H9 (cell line): ENCODE measurements around the gene PTPN11. TPM values are rescaled to one million over a fixed set of nuclear protein-coding genes. Genes with fewer than 3 reads are reported as not detected.

Experiments
- DNase-seq: peaks from one replicate; pipeline ENCODE4 v3.0.0-alpha.2; 2017
- H2AFZ ChIP-seq: one replicate; pipeline ENCODE4 v1.6.1; 2013; ENCODE audit warnings: mild to moderate bottlenecking, low read length, control low read depth, moderate library complexity
- H2AK5ac ChIP-seq: 2 replicates; pipeline ENCODE4 v1.6.1; 2013; ENCODE audit warnings: low read length, control low read depth, mixed read lengths; ENCODE audit not compliant: insufficient read length
- H2BK120ac ChIP-seq: one replicate; pipeline ENCODE4 v1.6.1; 2013; ENCODE audit warnings: low read depth, mild to moderate bottlenecking, low read length, control low read depth, inconsistent platforms; ENCODE audit not compliant: poor library complexity, severe bottlenecking
- H2BK12ac ChIP-seq: 2 replicates; pipeline ENCODE4 v1.6.1; 2013; ENCODE audit warnings: low read length, control low read depth, mixed read lengths, low read depth; ENCODE audit not compliant: insufficient read length
- H2BK15ac ChIP-seq: 2 replicates; pipeline ENCODE4 v1.6.1; 2013; ENCODE audit warnings: low read depth, low read length, control low read depth
- H2BK20ac ChIP-seq: one replicate; pipeline ENCODE4 v1.6.1; 2013; ENCODE audit warnings: low read depth, mild to moderate bottlenecking, low read length, control low read depth, inconsistent platforms; ENCODE audit not compliant: poor library complexity, severe bottlenecking
- H2BK5ac ChIP-seq: 2 replicates; pipeline ENCODE4 v1.6.1; 2013; ENCODE audit warnings: low read length, control low read depth, mixed read lengths; ENCODE audit not compliant: insufficient read length
- H3K14ac ChIP-seq: 2 replicates; pipeline ENCODE4 v1.6.1; 2013; ENCODE audit warnings: low read length, control low read depth; ENCODE audit not compliant: insufficient read depth
- H3K18ac ChIP-seq: 2 replicates; pipeline ENCODE4 v1.6.1; 2013; ENCODE audit warnings: low read depth, mild to moderate bottlenecking, mixed read lengths, low read length, control low read depth; ENCODE audit not compliant: insufficient read length
- H3K23ac ChIP-seq: 2 replicates; pipeline ENCODE4 v1.6.1; 2013; ENCODE audit warnings: low read length, control low read depth, mixed read lengths, low read depth; ENCODE audit not compliant: insufficient read length
- H3K23me2 ChIP-seq: 2 replicates; pipeline ENCODE4 v1.6.1; 2013; ENCODE audit warnings: low read depth, mild to moderate bottlenecking, mixed read lengths, low read length, control low read depth; ENCODE audit not compliant: insufficient read length, poor library complexity, severe bottlenecking
- H3K27ac ChIP-seq: 2 replicates; pipeline ENCODE4 v1.5.1; 2013; ENCODE audit warnings: low read length, control low read depth, mixed read lengths, low read depth; ENCODE audit not compliant: insufficient read length
- H3K27me3 ChIP-seq: 2 replicates; pipeline ENCODE4 v1.6.1; 2013; ENCODE audit warnings: low read length, control low read depth, inconsistent platforms; ENCODE audit not compliant: insufficient read depth
- H3K4ac ChIP-seq: 2 replicates; pipeline ENCODE4 v1.6.1; 2013; ENCODE audit warnings: low read depth, mild to moderate bottlenecking, control low read depth, inconsistent platforms, low read length, moderate library complexity
- H3K4me1 ChIP-seq: 2 replicates; pipeline ENCODE4 v1.6.1; 2013; ENCODE audit warnings: low read length, control low read depth, inconsistent platforms; ENCODE audit not compliant: insufficient read depth
- H3K4me2 ChIP-seq: 2 replicates; pipeline ENCODE4 v1.6.1; 2013; ENCODE audit warnings: low read length, control low read depth, mixed read lengths; ENCODE audit not compliant: insufficient read length, insufficient read depth
- H3K56ac ChIP-seq: 2 replicates; pipeline ENCODE4 v1.6.1; 2013; ENCODE audit warnings: low read depth, mild to moderate bottlenecking, mixed read lengths, low read length, control low read depth; ENCODE audit not compliant: insufficient read length
- H3K79me1 ChIP-seq: 2 replicates; pipeline ENCODE4 v1.6.1; 2013; ENCODE audit warnings: low read depth, mild to moderate bottlenecking, moderate library complexity, low read length, control low read depth, inconsistent platforms; ENCODE audit not compliant: insufficient read depth, poor library complexity, severe bottlenecking
- H3K79me2 ChIP-seq: 2 replicates; pipeline ENCODE4 v1.6.1; 2013; ENCODE audit warnings: low read length, control low read depth, inconsistent platforms; ENCODE audit not compliant: insufficient read depth
- H3K9ac ChIP-seq: 2 replicates; pipeline ENCODE4 v1.6.1; 2013; ENCODE audit warnings: low read length, control low read depth, mixed read lengths; ENCODE audit not compliant: insufficient read length; ENCODE audit errors: extremely low read depth
- H3K9me3 ChIP-seq: one replicate; pipeline ENCODE4 v1.6.1; 2013; ENCODE audit warnings: low read depth, low read length, inconsistent platforms; ENCODE audit not compliant: control insufficient read depth
- H3T11ph ChIP-seq: one replicate; pipeline ENCODE4 v1.6.1; 2013; ENCODE audit warnings: mild to moderate bottlenecking, low read length, control low read depth, inconsistent platforms
- H4K20me1 ChIP-seq: one replicate; pipeline ENCODE4 v1.6.1; 2013; ENCODE audit not compliant: control insufficient read depth, insufficient read length, insufficient read depth
- H4K5ac ChIP-seq: 2 replicates; pipeline ENCODE4 v1.6.1; 2013; ENCODE audit warnings: low read depth, mild to moderate bottlenecking, mixed read lengths, low read length, control low read depth; ENCODE audit not compliant: insufficient read length
- H4K8ac ChIP-seq: replicated peaks from 2 replicates; pipeline ENCODE4 v1.6.1; 2013; ENCODE audit warnings: low read length, control low read depth, mixed read lengths, low read depth; ENCODE audit not compliant: insufficient read length
- H4K91ac ChIP-seq: 2 replicates; pipeline ENCODE4 v1.6.1; 2013; ENCODE audit warnings: low read depth, mild to moderate bottlenecking, moderate library complexity, mixed read lengths, low read length, control low read depth; ENCODE audit not compliant: insufficient read length
- H3K27ac Mint-ChIP-seq, 3 experiments: 2 replicates in 2 of 3; 3 replicates in 1 of 3; pipeline ENCODE4 v1.8.0; 2020 to 2021; ENCODE audit warnings: mixed read lengths in 3 of 3, mild to moderate bottlenecking in 1 of 3, moderate library complexity in 1 of 3
- H3K27me3 Mint-ChIP-seq: 2 replicates; pipeline ENCODE4 v1.8.0; 2021; ENCODE audit warnings: low read depth, mild to moderate bottlenecking, moderate library complexity, mixed read lengths
- H3K36me3 Mint-ChIP-seq, 3 experiments: 2 replicates in 2 of 3; 3 replicates in 1 of 3; pipeline ENCODE4 v1.8.0; 2020 to 2021; ENCODE audit warnings: low read depth in 3 of 3, mixed read lengths in 3 of 3; ENCODE audit not compliant: insufficient read depth in 1 of 3
- H3K4me1 Mint-ChIP-seq, 2 experiments: 2 replicates each; pipeline ENCODE4 v1.8.0; 2020; ENCODE audit warnings: mixed read lengths in 2 of 2
- H3K4me3 Mint-ChIP-seq, 2 experiments: 2 replicates in 1 of 2; 3 replicates in 1 of 2; pipeline ENCODE4 v1.8.0; 2020 to 2021; ENCODE audit warnings: mild to moderate bottlenecking in 2 of 2, mixed read lengths in 2 of 2, moderate library complexity in 1 of 2
- H3K9me3 Mint-ChIP-seq, 2 experiments: 2 replicates in 1 of 2; 3 replicates in 1 of 2; pipeline ENCODE4 v1.8.0; 2020; ENCODE audit warnings: mild to moderate bottlenecking in 2 of 2, mixed read lengths in 2 of 2, moderate library complexity in 1 of 2
- CTCF ChIP-seq: fragments of 200-600 bp; sonication (generic); conservative IDR thresholded peaks from 3 replicates; pipeline ENCODE4 v1.8.0; 2021; ENCODE audit warnings: antibody characterized with exemption, mild to moderate bottlenecking
- total RNA-seq: library from RNA; stranded (reverse); gene quantifications from 2 replicates; pipeline ENCODE4 v1.2.1, GENCODE V29; 2021

PTPN11 gene
- total RNA-seq, 1 experiment from 2014 or later, result 112 TPM

GRCh38 chr12:112466011-112466422, 47.3 kb downstream of the PTPN11 start:
- Histone ChIP-seq H2AFZ (no peak overlapping the region), H4K8ac (no peak overlapping the region), H3K56ac (no peak overlapping the region), H3K4me1 (no peaks in the 10 kb centered on the region), H3K9me3 (no peaks in the 10 kb centered on the region), H2AK5ac (no peak overlapping the region), H4K20me1 (no peaks in the 10 kb centered on the region), H2BK120ac (no peak overlapping the region), H4K91ac (no peak overlapping the region), H3K23ac (no peak overlapping the region), H3K79me2 (no peaks in the 10 kb centered on the region; the same call in 1 of the 2 replicates), H3K18ac (no peak overlapping the region), H3K4me2 (no peak overlapping the region), H3K4ac (no peak overlapping the region), H3K27me3 (no peaks in the 10 kb centered on the region; the same call in 1 of the 2 replicates), H2BK5ac (no peak overlapping the region), H3K9ac (no peak overlapping the region), H3K27ac (no peak overlapping the region), H2BK20ac (no peak overlapping the region), H3K14ac (no peak overlapping the region), H3T11ph (no peak overlapping the region), H3K23me2 (no peaks in the 10 kb centered on the region), H3K79me1 (no peaks in the 10 kb centered on the region), H2BK12ac (no peak overlapping the region), H2BK15ac (no peak overlapping the region), H4K5ac (no peak overlapping the region)
- peaks cover 4 to 31% (median 5%) of the 10 kb centered on the region in 3 experiments; a peak in 5 of 7 replicates for H3K36me3 Mint-ChIP-seq
- H3K9me3 Mint-ChIP-seq, result no peaks in the 10 kb centered on the region
- H3K27me3 Mint-ChIP-seq, result no peaks in the 10 kb centered on the region
- H3K4me1 Mint-ChIP-seq, result peaks cover 8 to 11% of the 10 kb centered on the region in 2 experiments
- no peak for DNase-seq
- no peak overlapping the region for H3K27ac Mint-ChIP-seq
- no peak overlapping the region for H3K4me3 Mint-ChIP-seq
- no peak for TF ChIP-seq CTCF
